BE2C (cell line): ENCODE data around the gene IL1RL1.

Experiments
- DNase-seq: peaks from one replicate; pipeline ENCODE4 v3.0.0-alpha.2; 2020
- H3K27me3 ChIP-seq: fragments of 250-450 bp; sonication (Bioruptor Pico); 2 replicates; pipeline ENCODE4 v1.5.1; 2020; ENCODE audit warnings: mild to moderate bottlenecking
- H3K36me3 ChIP-seq: fragments of 250-450 bp; sonication (Bioruptor Pico); 2 replicates; pipeline ENCODE4 v1.5.1; 2020; ENCODE audit warnings: mild to moderate bottlenecking
- H3K4me1 ChIP-seq: fragments of 250-450 bp; sonication (Bioruptor Pico); 2 replicates; pipeline ENCODE4 v1.5.1; 2020
- H3K4me3 ChIP-seq: 2 replicates; pipeline ENCODE4 v1.5.1; 2011; ENCODE audit warnings: low read depth, low read length
- H3K9me3 ChIP-seq: fragments of 250-450 bp; sonication (Bioruptor Pico); 2 replicates; pipeline ENCODE4 v1.5.1; 2020
- CTCF ChIP-seq: IDR thresholded peaks from 2 replicates; pipeline ENCODE4 v1.5.1; 2012; ENCODE audit warnings: mild to moderate bottlenecking, low read depth, low read length

IL1RL1 gene

GRCh38 chr2:102278720-102279390 is 32.5 kb upstream of the IL1RL1 start:
- H3K27me3 ChIP-seq, result no peaks in the 10 kb centered on the region
- no peak for TF ChIP-seq CTCF
- H3K4me3 ChIP-seq, result no peak overlapping the region
- H3K9me3 ChIP-seq, result no peaks in the 10 kb centered on the region
- DNase-seq, result no peak
- H3K4me1 ChIP-seq, result no peaks in the 10 kb centered on the region
- H3K36me3 ChIP-seq, result no peaks in the 10 kb centered on the region

- H3K9me3 ChIP-seq, result no peaks in the 10 kb centered on the region
- H3K4me1 ChIP-seq, result no peaks in the 10 kb centered on the region
- H3K36me3 ChIP-seq, result no peaks in the 10 kb centered on the region
- TF ChIP-seq CTCF, result no peak
- no peak for DNase-seq
- H3K27me3 ChIP-seq, result no peaks in the 10 kb centered on the region
- H3K4me3 ChIP-seq, result no peak overlapping the region
Measured at GRCh38 chr2:102279391-102279735, 32.0 kb upstream of the IL1RL1 start.

- H3K27me3 ChIP-seq, result no peaks in the 10 kb centered on the region
- no peaks in the 10 kb centered on the region for H3K4me1 ChIP-seq
- H3K36me3 ChIP-seq, result no peaks in the 10 kb centered on the region
- no peak overlapping the region for H3K4me3 ChIP-seq
- TF ChIP-seq CTCF, result no peak
- DNase-seq, result no peak
- no peaks in the 10 kb centered on the region for H3K9me3 ChIP-seq
Measured at GRCh38 chr2:102282678-102283091, 28.7 kb upstream of the IL1RL1 start.

- no peaks in the 10 kb centered on the region for H3K9me3 ChIP-seq
- DNase-seq, result no peak
- no peaks in the 10 kb centered on the region for H3K4me1 ChIP-seq
- H3K27me3 ChIP-seq, result no peaks in the 10 kb centered on the region
- no peak for TF ChIP-seq CTCF
- H3K36me3 ChIP-seq, result no peaks in the 10 kb centered on the region
- H3K4me3 ChIP-seq, result no peak overlapping the region
Measured at GRCh38 chr2:102283996-102284395, 27.4 kb upstream of the IL1RL1 start.

- Histone ChIP-seq H3K27me3 (no peaks in the 10 kb centered on the region), H3K9me3 (no peaks in the 10 kb centered on the region), H3K36me3 (no peaks in the 10 kb centered on the region), H3K4me3 (no peak overlapping the region), H3K4me1 (no peaks in the 10 kb centered on the region)
- TF ChIP-seq CTCF, result no peak
- no peak for DNase-seq
Measured at GRCh38 chr2:102284611-102285010, 26.8 kb upstream of the IL1RL1 start.

GRCh38 chr2:102285368-102285767 is 26.0 kb upstream of the IL1RL1 start:
- H3K36me3 ChIP-seq, result no peaks in the 10 kb centered on the region
- H3K27me3 ChIP-seq, result no peaks in the 10 kb centered on the region
- no peaks in the 10 kb centered on the region for H3K9me3 ChIP-seq
- no peak for TF ChIP-seq CTCF
- H3K4me3 ChIP-seq, result no peak overlapping the region
- H3K4me1 ChIP-seq, result no peaks in the 10 kb centered on the region
- no peak for DNase-seq
